Measurements from ENCODE around the gene MT1X.

- TF ChIP-seq CTCF (IDR thresholded peaks at IDR 0.05) (no peak), POLR2A (IDR thresholded peaks at IDR 0.05) (no peak)
Observed at GRCh38 chr16:56726283-56726682, 44.0 kb downstream of the MT1X start.

Measured in thyroid gland (tissue), 4 donors.